GM19324 (cell line): ENCODE data around the gene PIGU.
"Not testable (repeated sequence)": the region's sequence is repeated elsewhere in the genome, so short reads cannot be mapped to it uniquely, and the experiment has no call there.

ENCODE experiments used
- ATAC-seq: cut with Tn5 transposase; IDR thresholded peaks from one replicate; pipeline ENCODE4 v1.9.1; 2021; ENCODE audit warnings: mild to moderate bottlenecking, moderate library complexity; ENCODE audit not compliant: unreplicated experiment, low FRiP score

Gene PIGU

GRCh38 chr20:34518863-34519262 lies 158.0 kb downstream of the PIGU start:
- ATAC-seq, result not testable (repeated sequence)

DNA sequence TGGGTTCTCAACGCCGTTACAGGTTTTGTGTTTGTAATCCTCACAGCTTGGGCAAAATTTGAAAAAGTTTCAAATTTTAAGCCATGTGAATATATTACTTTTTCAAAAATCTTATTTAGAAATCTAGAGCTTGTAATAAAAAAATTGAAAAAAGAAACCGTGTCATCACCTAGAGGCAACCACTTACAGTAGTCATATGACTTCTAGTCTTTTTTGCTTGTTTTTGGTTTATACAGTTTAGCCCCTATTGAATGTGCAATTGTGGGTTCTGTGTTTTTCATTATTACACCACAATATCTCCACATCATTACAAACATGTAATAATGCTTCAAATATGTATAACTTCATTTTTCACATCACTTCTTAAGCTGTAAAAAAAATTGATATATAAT lies 159.8 kb downstream of the PIGU start:
- no peak for ATAC-seq

DNA sequence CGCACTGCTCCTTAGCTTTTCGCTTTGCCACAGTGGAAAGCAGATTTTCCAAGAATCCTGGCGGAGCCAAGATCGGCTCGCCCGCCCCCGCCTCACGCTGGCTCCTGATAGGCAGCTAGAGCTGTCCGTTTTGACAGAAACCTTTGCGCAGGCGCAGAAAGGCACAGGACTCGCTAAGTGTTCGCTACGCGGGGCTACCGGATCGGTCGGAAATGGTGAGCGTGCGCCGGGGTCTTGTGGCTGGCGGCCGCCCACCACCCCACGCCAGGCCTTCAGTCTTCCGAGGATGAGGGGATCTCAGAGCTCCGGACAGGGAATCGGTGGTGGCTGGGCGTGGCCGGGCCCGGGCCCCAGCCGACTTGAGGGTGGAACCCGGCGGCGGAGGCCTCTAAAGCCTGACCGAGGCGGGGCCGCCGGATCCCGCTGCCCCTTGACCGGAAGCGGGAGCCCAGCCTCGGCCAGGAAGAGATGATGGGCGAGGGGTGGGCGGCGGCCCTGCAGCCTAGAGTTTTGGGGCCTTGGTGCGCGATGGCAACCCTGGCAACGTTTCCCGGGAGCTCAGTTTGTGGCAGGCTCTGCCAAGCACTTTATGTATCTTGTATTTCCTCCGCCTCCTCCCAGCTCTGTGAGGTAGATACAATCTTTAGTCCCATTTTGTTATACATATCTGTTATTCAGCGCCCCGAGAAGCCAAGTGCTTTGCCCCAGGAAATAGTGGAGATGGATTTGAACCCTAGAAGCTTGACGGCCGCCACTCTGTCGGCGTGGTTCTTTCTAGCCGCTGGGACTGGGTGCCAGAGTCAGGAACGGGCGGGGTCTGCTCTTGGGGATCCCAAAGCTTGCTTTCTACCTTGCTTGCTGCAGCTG lies 160.4 kb downstream of the PIGU start, which contains the start of gene DYNLRB1:
Gene DYNLRB1 (plus strand): TSS at position 176 of the 867 bp plus-strand sequence. CDS start 37 bp downstream, at position 213.
- ATAC-seq, result peak; percentile 78

GRCh38 chr20:34515484-34516246 lies 161.2 kb downstream of the PIGU start:
- peak; percentile 38 for ATAC-seq

DNA sequence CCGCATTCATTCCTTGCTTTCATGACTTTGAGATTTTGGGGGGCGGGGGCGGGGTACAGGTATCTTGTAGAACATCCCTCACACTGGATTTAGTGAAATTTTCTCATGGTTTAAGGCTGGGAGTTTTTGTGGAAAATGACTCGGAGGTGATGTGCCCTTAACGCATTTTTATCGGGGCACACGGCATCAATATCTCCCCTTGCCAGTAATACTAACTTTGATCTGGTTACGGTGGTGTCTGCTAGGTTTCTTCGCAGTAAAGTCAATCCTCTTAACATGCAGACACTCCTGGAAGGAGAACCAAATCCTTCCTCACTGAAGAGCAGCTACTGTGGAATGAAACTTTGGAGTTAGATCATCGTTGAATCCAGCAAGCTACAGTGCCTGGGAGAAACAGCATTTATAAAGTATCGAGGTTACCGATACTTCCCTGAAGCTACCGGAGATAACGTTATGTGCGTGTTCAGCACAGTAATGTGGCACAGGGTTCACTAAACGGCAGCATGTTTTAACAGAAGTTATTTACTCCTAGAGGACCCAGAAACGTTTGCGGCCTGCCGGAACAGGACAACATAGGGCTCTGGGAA lies 161.9 kb downstream of the PIGU start:
- ATAC-seq, result no peak

- ATAC-seq, result not testable (repeated sequence)
Observed at GRCh38 chr20:34514034-34514433, 162.9 kb downstream of the PIGU start.

- no peak for ATAC-seq
Observed at GRCh38 chr20:34512955-34513419, 163.9 kb downstream of the PIGU start.

DNA sequence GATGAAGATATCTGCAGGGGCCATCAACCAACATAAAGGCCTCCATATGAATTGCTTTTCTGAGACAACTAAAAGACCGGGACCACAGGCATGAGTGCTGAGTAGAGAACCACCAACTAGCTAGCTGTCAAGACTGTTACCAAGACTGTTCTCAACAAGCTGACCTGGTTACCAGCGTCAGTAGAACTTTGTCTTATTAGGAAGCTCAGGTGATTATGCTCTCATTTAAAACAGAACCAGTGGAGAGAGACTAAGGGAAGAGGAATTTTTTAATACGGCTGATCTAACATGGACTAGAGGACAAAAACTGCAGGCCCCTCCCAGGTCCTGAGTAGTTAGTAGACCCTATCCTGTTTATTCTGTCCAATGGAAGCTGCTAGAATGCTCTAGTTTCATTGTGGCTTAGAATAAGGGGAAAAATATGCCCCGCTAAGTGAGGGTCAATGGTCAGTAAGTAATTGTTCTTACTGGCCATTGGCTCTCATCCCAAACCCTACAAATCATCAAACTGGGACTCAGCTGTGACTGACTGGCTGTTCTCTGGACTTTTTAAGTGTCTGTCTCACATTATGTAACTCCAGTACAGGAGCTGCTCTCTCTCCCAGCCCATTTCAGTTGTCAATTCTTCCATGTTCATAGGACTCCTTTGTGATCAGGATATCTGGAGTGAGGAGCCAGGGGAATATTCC lies 164.5 kb downstream of the PIGU start:
- no peak for ATAC-seq

GRCh38 chr20:34511891-34512265 lies 165.0 kb downstream of the PIGU start:
- ATAC-seq, result no peak

GRCh38 chr20:34510575-34510974 lies 166.3 kb downstream of the PIGU start:
- no peak for ATAC-seq
